IMR-90 (cell line): Measurements from ENCODE around the gene CPNE4.

ENCODE experiments used
- BHLHE40 ChIP-seq: fragments of 150-350 bp; IDR thresholded peaks from 2 replicates; pipeline ENCODE4 v1.6.1; 2016; ENCODE audit warnings: mild to moderate bottlenecking, low read depth, low read length
- CEBPB ChIP-seq: IDR thresholded peaks from 2 replicates; pipeline ENCODE4 v1.6.1; 2012; ENCODE audit warnings: low read depth, low read length, improper control_type of control experiment
- CTCF ChIP-seq: conservative IDR thresholded peaks from 2 replicates; pipeline ENCODE4 v1.5.1; 2012; ENCODE audit warnings: mild to moderate bottlenecking, low read depth, low read length, improper control_type of control experiment
- FOS ChIP-seq: fragments of 150-350 bp; IDR thresholded peaks from 2 replicates; pipeline ENCODE4 v1.6.1; 2016; ENCODE audit warnings: low read depth, low read length
- MXI1 ChIP-seq: IDR thresholded peaks from 2 replicates; pipeline ENCODE4 v1.6.1; 2012; ENCODE audit warnings: low read depth, mild to moderate bottlenecking, low read length, moderate library complexity, borderline replicate concordance
- POLR2A ChIP-seq: IDR thresholded peaks from 2 replicates; pipeline ENCODE4 v1.6.1; 2012; ENCODE audit warnings: mild to moderate bottlenecking, low read depth, low read length
- USF2 ChIP-seq: fragments of 150-350 bp; IDR thresholded peaks from 2 replicates; pipeline ENCODE4 v1.6.1; 2017; ENCODE audit warnings: mild to moderate bottlenecking, antibody characterized with exemption, low read length, low read depth

- TF ChIP-seq CTCF (no peak), POLR2A (no peak), MXI1 (no peak), CEBPB (no peak), FOS (no peak), BHLHE40 (no peak), USF2 (no peak)
These were observed 228.1 kb downstream of the CPNE4 start for GRCh38 chr3:131806736-131807135.
